DMS79 (cell line): ENCODE results near the gene NDUFB7.

Experiments used
- DNase-seq: peaks from one replicate; lab custom pipeline; 2025; lab: John Stamatoyannopoulos, UW

NDUFB7 gene

DNA sequence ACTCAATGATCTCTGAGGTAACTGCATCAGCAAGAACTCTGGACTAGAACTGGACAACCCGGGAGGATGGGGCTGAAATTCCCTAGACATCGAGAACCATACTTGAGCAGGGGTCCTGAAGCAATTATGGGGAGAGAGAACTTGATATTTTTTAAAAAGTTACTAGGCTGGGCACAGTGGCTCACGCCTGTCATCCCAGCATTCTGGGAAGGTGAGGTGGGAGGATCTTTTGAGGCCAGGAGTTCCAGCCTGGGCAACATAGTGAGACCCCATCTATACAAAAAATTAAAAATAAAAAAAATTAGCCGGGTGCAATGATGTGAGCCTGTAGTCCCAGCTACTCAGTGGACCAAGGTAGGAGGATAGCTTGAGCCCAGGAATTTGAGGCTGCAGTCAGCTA, 51.3 kb downstream of the NDUFB7 start:
- no peak for DNase-seq

DNA sequence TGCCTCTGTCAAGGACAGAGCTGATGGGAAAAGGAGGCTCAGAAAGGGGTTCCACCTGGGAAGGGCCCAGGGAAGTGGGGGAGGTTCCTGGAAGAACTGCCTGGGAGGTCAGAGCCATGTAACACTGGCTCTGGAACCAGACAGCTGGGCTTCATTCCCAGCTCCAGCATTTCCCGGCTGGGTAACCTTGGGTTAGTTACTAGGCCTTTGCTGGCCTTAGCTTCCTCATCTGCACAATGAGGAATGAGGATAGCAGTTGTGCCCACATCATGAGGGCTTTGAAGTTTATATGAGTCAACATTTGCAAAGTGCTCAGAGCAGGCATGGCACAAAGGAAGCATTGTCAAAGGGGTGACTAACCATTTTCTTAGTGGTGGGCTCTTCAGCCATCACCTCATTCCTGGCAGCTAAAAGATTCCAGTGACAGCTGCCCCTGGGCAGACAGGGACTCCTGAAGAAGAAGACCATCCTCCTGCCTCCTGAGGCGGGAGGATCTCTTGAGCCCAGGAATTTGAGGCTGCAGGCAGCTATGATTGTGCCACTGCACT, 51.9 kb downstream of the NDUFB7 start:
- DNase-seq, result no peak

DNA sequence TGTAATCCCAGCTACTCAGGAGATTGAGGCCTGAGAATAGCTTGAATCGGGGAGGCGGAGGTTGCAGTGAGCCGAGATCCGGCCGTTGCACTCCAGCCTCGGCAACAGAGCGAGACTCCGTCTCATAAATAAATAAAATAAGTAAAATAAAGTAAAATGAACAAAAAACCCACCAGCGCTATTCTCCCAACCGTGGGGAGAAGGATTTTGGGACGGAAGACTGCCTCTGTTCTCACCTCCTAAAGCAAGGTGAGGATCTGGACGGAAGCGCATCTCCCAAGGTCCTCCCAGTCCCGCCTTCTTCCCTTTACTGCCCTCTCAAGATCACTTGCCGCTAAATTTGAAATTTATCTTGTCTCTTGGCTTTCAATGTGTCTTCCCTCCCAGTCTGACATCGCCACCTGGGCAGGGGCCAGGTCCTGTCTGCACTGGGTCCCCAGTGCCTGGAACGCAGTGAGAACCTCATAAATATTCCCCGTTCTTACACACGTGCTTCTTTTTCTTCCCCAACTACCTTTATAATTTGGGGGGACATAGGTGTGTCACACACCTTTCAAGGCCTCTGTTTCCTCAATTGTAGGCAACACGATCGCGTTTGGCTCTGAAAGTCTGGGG, 52.5 kb downstream of the NDUFB7 start:
- no peak for DNase-seq

DNA sequence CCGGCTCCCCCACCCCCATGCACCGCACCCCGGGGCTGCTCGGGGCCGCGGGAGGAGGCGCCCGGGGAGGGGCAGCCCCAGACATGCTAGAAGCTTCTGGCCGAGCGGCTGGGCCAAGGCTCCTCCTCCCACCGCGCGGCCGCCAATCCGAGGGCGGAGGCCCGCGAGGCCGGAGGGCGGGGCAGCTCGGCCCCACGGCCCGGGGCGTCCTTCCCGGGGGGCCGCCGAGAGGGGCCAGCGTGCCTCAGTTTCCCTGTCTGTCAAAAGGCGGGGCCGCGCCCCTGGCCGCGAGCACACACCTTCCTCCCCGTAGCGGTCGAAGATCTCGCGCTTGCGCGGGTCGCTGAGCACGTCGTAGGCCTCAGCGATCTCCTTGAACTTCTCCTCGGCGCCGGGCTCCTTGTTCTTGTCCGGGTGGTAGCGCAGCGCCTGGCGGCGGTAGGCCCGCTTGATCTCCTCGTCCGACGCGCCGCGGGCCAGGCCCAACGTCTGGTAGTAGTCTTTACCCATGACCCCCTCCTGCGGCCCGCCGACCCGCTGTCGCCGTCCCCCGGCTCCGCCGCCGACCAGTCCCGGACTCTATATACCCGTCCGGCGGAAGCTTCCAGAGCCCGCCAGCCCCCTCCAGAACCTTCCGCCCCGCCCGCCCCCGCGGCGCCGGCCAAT, 53.9 kb downstream of the NDUFB7 start, which contains the start of gene DNAJB1:
Gene DNAJB1 (minus strand): TSS at position 558 of the 666 bp plus-strand sequence. CDS start 48 bp downstream, at position 510.
- no peak for DNase-seq

DNA sequence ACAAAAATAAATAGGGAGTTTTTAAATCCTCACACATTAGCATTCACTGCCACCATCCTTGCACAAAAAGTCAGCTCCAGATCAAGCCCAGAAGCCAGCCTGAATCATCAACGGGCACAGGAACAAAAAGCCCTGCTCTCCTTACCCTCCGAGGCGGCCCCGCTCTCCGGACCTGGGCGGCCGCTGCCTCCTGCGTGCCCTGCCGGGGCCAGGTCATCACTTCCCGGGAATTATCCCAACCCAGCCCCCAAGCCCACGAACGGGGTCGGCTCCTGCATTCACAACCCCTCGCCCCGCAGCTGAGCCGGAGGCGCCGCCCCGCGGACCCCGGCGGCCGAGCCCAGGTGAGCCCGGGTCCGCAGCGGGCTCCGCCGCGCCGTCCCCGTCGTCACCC, 54.4 kb downstream of the NDUFB7 start:
- DNase-seq, result no peak

DNA sequence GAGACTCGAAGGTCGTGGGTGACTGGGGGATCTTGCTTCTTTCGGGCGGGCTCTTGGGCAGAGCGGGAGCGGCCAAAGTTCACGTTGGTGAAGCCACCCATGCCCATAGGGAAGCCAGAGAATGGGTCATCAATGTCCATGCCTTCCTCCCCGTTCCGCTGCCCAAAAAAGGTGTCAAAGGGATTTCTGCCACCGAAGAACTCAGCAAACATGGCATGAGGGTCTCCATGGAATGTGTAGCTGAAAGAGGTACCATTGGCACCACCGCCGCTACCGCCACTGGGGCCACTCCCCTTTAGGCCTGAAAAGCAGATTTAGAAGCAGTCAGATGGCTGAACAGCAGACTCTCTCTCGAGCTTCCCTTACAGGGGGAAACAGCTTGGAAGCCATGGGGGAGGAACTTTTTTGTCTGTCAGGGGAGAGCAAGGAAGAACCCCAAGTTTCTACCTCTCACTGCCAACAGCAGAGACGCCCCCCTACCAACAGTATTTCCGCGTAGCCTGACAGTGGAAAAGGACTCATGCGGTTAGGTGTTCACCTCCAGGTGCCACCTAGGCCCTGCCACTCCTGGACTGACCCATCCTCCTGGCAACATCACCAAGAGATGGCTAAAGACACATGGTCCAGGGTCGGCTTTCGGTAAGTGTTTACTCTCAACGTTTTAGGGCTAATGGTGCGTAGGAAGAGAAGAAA, 55.0 kb downstream of the NDUFB7 start:
- no peak for DNase-seq
